ENCODE data around the gene TIMP4. TPM values are rescaled to one million over a fixed set of nuclear protein-coding genes. Genes with fewer than 3 reads are reported as not detected.

TIMP4 gene
- total RNA-seq, 1 experiment from 2014 or later, result 15.5 TPM

- Histone ChIP-seq H3K4me1 (replicated peaks; ENCODE audit: insufficient read depth) (peaks cover 72% of the 10 kb centered on the region), H3K4me3 (peak overlapping the region; percentile 27; the same call in 1 of the 2 replicates), H3K36me3 (ENCODE audit: low read depth) (no peaks in the 10 kb centered on the region), H4K20me1 (ENCODE audit: insufficient read depth) (no peaks in the 10 kb centered on the region), H3F3A (ENCODE audit: insufficient read depth, low read depth) (peaks cover 65% of the 10 kb centered on the region), H3K79me2 (ENCODE audit: low read depth) (no peaks in the 10 kb centered on the region), H3K9me2 (ENCODE audit: insufficient read depth) (no peaks in the 10 kb centered on the region), H3K27ac (peak overlapping the region; percentile 97), H3K27me3 (ENCODE audit: insufficient read depth, low read depth) (no peaks in the 10 kb centered on the region), H3K9me3 (ENCODE audit: insufficient read depth, low read depth) (0 out of 2 replicates have a peak, but pooled peaks cover 5% of the 10 kb centered on the region), H3K4me2 (peak overlapping the region; percentile 73), H2AFZ (no peak overlapping the region)
- intact Hi-C loops (cut with micrococcal nuclease; ENCODE audit: unreplicated experiment), result loop anchor here (1.0 to 10.0 kb wide), 6 partner anchors 13 to 561 kb away; partner anchors contain the start of genes PPARG and TMEM40
- DNase-seq, result peak; percentile 69 to 96
- ChIA-PET POLR2A (ENCODE audit: unreplicated experiment) (interaction anchor here (0.6 kb wide), 1 partner anchor 1000 kb away, joined by 4 read pairs; no protein-coding TSS in a partner anchor), CTCF (interaction anchor here (1.5 kb wide), 1 partner anchor 59 kb away, joined by 3 read pairs; no protein-coding TSS in a partner anchor)
- no TSS peak for BruUV-seq (replicated peaks)
- no peak for TF ChIP-seq EZH2 (IDR thresholded peaks at IDR 0.05; ENCODE audit: low read depth)
- TF ChIP-seq CTCF (conservative IDR thresholded peaks at IDR 0.05), result no peak
These were observed 34.9 kb upstream of the TIMP4 start for GRCh38 chr3:12193485-12194165.

DNA sequence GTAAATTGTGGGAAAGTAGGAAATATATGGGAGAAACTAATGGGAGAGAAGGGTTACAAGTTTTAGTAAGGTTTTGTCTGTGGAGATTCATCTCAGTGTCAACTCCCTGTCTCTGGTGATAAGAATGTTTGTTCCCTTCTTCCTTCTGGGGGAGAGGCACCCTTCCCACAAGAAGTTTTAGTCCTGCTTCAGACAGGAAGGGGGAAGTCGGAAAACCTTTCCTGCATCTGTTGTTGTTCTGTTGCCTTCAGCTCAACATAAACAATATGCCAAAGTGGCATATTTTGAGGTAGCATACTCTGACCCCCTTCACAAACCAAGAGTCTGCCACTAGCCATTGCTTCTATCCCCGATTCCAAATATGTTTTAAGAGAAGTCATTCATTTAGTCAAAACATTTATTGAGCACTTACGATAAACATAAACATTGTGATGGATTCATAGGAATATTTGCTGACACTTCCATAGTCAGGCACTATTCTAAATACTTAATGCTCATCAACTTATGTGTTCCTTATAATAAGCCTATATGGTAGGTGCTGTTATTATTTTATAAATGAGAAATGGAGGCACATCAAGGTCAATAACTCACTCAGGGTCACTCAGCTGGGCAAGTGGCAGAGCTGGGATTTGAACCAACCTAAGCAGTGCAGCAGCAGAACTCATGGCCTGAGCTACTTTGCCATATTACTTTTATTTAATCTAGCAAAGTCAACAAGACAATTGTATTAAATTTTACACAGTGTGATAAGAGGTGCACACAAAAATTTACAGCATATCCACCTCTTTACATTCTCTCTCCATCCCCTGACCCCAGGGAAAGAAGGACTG, 34.2 kb upstream of the TIMP4 start:
- no peaks in the 10 kb centered on the region for H3K27me3 ChIP-seq (ENCODE audit: insufficient read depth, low read depth)
- no peaks in the 10 kb centered on the region for H3K9me2 ChIP-seq (ENCODE audit: insufficient read depth)
- H3F3A ChIP-seq (ENCODE audit: insufficient read depth, low read depth), result peaks cover 69% of the 10 kb centered on the region
- H3K4me3 ChIP-seq, result no peak overlapping the region
- no peak overlapping the region for H2AFZ ChIP-seq
- intact Hi-C loops (cut with micrococcal nuclease; ENCODE audit: unreplicated experiment), result loop anchor here (1.0 to 10.0 kb wide), 4 partner anchors 56 to 562 kb away; partner anchors contain the start of gene TMEM40
- H4K20me1 ChIP-seq (ENCODE audit: insufficient read depth), result no peaks in the 10 kb centered on the region
- no peaks in the 10 kb centered on the region for H3K9me3 ChIP-seq (ENCODE audit: insufficient read depth, low read depth)
- H3K27ac ChIP-seq, result peak overlapping the region; percentile 97
- H3K4me2 ChIP-seq, result peak overlapping the region; percentile 34
- TF ChIP-seq EZH2 (IDR thresholded peaks at IDR 0.05; ENCODE audit: low read depth) (no peak), CTCF (conservative IDR thresholded peaks at IDR 0.05) (no peak)
- DNase-seq, result no peak
- BruUV-seq (replicated peaks), result TSS peak; percentile 57
- H3K4me1 ChIP-seq (replicated peaks; ENCODE audit: insufficient read depth), result peaks cover 72% of the 10 kb centered on the region
- ChIA-PET CTCF (no interaction called here), POLR2A (ENCODE audit: unreplicated experiment) (no interaction called here)
- no peaks in the 10 kb centered on the region for H3K79me2 ChIP-seq (ENCODE audit: low read depth)
- no peaks in the 10 kb centered on the region for H3K36me3 ChIP-seq (ENCODE audit: low read depth)

- CTCF ChIA-PET, result no interaction called here
- no peak for TF ChIP-seq EZH2 (IDR thresholded peaks at IDR 0.05; ENCODE audit: low read depth)
- no peak for TF ChIP-seq CTCF (conservative IDR thresholded peaks at IDR 0.05)
- H3K4me2 ChIP-seq, result no peak overlapping the region
These were observed 33.5 kb upstream of the TIMP4 start for GRCh38 chr3:12192173-12192572.

More at GRCh38 chr3:12192173-12192572, 33.5 kb upstream of the TIMP4 start:
- Histone ChIP-seq H3K27me3 (ENCODE audit: insufficient read depth, low read depth) (no peaks in the 10 kb centered on the region), H3K4me1 (replicated peaks; ENCODE audit: insufficient read depth) (peaks cover 72% of the 10 kb centered on the region), H3K9me3 (ENCODE audit: insufficient read depth, low read depth) (no peaks in the 10 kb centered on the region), H3F3A (ENCODE audit: insufficient read depth, low read depth) (peaks cover 72% of the 10 kb centered on the region), H3K9me2 (ENCODE audit: insufficient read depth) (no peaks in the 10 kb centered on the region), H3K27ac (peak overlapping the region; percentile 97), H4K20me1 (ENCODE audit: insufficient read depth) (no peaks in the 10 kb centered on the region), H3K4me3 (no peak overlapping the region), H3K79me2 (ENCODE audit: low read depth) (no peaks in the 10 kb centered on the region), H2AFZ (no peak overlapping the region), H3K36me3 (ENCODE audit: low read depth) (no peaks in the 10 kb centered on the region)
- POLR2A ChIA-PET (ENCODE audit: unreplicated experiment), result no interaction called here
- DNase-seq, result no peak
- intact Hi-C loops (cut with micrococcal nuclease; ENCODE audit: unreplicated experiment), result loop anchor here (2.0 to 10.0 kb wide), 3 partner anchors 55 to 563 kb away; partner anchors contain the start of gene TMEM40
- BruUV-seq (replicated peaks), result no TSS peak
